Measurements from ENCODE around the gene RSKR.
"Not testable (repeated sequence)": the region's sequence is repeated elsewhere in the genome, so short reads cannot be mapped to it uniquely, and the experiment has no call there.

The RSKR gene

GRCh38 chr17:28618464-28618863, 4.5 kb upstream of the RSKR start:
- no peak for TF ChIP-seq ZFX (IDR thresholded peaks at IDR 0.05)
- no peak overlapping the region for H3K27ac ChIP-seq

GRCh38 chr17:28616281-28616680, 2.3 kb upstream of the RSKR start:
- TF ChIP-seq ZFX (IDR thresholded peaks at IDR 0.05) (no peak), CTCF (conservative IDR thresholded peaks at IDR 0.05) (no peak)
- H3K27ac ChIP-seq: no peak overlapping the region

- H3K27ac ChIP-seq: no peak overlapping the region
Measured at GRCh38 chr17:28615260-28615940, 1.4 kb upstream of the RSKR start.

GRCh38 chr17:28612936-28613872, 781 bp downstream of the RSKR start:
- TF ChIP-seq ZFX (IDR thresholded peaks at IDR 0.05) (no peak), CTCF (conservative IDR thresholded peaks at IDR 0.05) (peak; percentile 76)
- no peak overlapping the region for H3K27ac ChIP-seq

More at GRCh38 chr17:28615260-28615940, 1.4 kb upstream of the RSKR start:
- TF ChIP-seq CTCF (conservative IDR thresholded peaks at IDR 0.05): no peak
- no peak for TF ChIP-seq ZFX (IDR thresholded peaks at IDR 0.05)

- no peak for TF ChIP-seq CTCF (conservative IDR thresholded peaks at IDR 0.05)
- no peak for TF ChIP-seq ZFX (IDR thresholded peaks at IDR 0.05)
- H3K27ac ChIP-seq: no peak overlapping the region
Measured at GRCh38 chr17:28612531-28612930, 1.5 kb downstream of the RSKR start.

GRCh38 chr17:28610376-28610775, 3.6 kb downstream of the RSKR start:
- no peak overlapping the region for H3K27ac ChIP-seq
- TF ChIP-seq ZFX (IDR thresholded peaks at IDR 0.05) (no peak), CTCF (conservative IDR thresholded peaks at IDR 0.05) (no peak)

- not testable (repeated sequence) for H3K27ac ChIP-seq
Measured at GRCh38 chr17:28604031-28604430, 10.0 kb downstream of the RSKR start.

GRCh38 chr17:28599311-28600184, 14.4 kb downstream of the RSKR start:
- no peak for TF ChIP-seq ZFX (IDR thresholded peaks at IDR 0.05)
- no peak for TF ChIP-seq CTCF (conservative IDR thresholded peaks at IDR 0.05)
- peak overlapping the region; percentile 84 for H3K27ac ChIP-seq

Measured in C4-2B (cell line).